Vagina (tissue), 2 donors: ENCODE data around the gene CLIP3.

Experiments
- POLR2AphosphoS5 ChIP-seq, 2 donors: sonication (generic); formaldehyde crosslinking; IDR thresholded peaks; one replicate each; pipeline ENCODE4 v1.9.0; 2017; ENCODE audit warnings: antibody characterized with exemption in 2 of 2, mild to moderate bottlenecking in 2 of 2, low read depth in 1 of 2; ENCODE audit not compliant: insufficient read depth in 1 of 2
- TF ChIP-seq, protein P1 (sequence below), 3 experiments: fragments of 450-650 bp in 2 of 3; fragments of 200-600 bp in 1 of 3; sonication (generic) in 1 of 3; IDR thresholded peaks; one replicate each; pipeline ENCODE4 v1.5.1; 2017 to 2019; ENCODE audit warnings: antibody characterized with exemption in 3 of 3, mild to moderate bottlenecking in 2 of 3, moderate library complexity in 2 of 3

DNA sequence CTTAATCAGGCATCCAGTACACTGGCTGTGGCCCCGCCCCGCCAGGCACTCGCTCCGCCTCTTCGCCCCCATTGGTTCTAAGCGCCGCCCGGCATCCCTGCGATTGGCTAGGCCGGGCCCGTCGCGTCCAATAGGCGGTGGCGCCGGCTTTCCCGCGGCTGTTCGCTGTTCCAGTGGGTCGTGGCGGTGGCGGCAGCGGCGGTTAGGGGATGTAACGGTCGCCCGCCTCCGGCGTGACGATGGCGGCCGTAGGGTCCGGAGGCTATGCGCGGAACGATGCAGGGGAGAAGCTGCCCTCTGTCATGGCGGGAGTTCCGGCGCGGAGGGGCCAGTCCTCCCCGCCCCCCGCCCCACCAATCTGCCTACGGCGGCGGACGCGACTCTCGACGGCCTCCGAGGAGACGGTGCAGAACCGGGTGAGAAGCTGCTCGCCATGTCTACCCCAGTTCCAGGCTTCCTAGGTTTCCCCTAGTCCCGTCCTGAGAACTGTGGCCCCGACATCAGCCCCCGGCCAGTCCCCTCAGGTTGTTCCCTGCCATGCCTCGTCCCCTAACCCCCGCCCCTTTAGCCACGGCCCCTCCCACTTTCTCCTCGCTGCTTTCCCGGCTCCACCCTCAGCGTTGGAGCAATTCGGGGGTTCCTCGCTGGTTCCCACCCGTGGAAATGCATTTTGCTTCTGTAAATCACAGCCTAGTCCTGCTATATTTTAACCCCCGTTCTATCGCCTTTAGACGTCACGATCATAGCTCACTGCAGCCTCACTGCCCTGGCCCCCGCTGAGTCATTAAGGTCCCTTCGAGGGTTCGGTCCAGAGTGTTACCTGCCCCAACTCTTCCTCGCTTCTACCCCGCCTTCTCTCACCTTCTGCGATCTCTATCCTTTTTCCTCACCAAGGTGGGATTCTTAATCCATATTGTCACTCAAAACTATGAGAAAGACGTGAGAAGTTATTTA is 22.3 kb upstream of the CLIP3 start, which contains the start of gene WDR62:
- TF ChIP-seq POLR2AphosphoS5 (IDR thresholded peaks at IDR 0.05; ENCODE audit: insufficient read depth in 1 of 2, low read depth in 1 of 2), result no peak
- TF ChIP-seq, protein P1, sequence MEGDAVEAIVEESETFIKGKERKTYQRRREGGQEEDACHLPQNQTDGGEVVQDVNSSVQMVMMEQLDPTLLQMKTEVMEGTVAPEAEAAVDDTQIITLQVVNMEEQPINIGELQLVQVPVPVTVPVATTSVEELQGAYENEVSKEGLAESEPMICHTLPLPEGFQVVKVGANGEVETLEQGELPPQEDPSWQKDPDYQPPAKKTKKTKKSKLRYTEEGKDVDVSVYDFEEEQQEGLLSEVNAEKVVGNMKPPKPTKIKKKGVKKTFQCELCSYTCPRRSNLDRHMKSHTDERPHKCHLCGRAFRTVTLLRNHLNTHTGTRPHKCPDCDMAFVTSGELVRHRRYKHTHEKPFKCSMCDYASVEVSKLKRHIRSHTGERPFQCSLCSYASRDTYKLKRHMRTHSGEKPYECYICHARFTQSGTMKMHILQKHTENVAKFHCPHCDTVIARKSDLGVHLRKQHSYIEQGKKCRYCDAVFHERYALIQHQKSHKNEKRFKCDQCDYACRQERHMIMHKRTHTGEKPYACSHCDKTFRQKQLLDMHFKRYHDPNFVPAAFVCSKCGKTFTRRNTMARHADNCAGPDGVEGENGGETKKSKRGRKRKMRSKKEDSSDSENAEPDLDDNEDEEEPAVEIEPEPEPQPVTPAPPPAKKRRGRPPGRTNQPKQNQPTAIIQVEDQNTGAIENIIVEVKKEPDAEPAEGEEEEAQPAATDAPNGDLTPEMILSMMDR (IDR thresholded peaks at IDR 0.05), result no peak
